NOMO-1 (cell line): ENCODE measurements around the gene RPL19.
A peak's percentile ranks its signal among the peaks of the same experiment; 100 is the strongest.

Source experiments
- DNase-seq, 2 experiments: peaks; one replicate each; lab custom pipeline; 2025; ENCODE audit not compliant: unreplicated experiment in 2 of 2; lab: John Stamatoyannopoulos, UW

Gene RPL19

DNA sequence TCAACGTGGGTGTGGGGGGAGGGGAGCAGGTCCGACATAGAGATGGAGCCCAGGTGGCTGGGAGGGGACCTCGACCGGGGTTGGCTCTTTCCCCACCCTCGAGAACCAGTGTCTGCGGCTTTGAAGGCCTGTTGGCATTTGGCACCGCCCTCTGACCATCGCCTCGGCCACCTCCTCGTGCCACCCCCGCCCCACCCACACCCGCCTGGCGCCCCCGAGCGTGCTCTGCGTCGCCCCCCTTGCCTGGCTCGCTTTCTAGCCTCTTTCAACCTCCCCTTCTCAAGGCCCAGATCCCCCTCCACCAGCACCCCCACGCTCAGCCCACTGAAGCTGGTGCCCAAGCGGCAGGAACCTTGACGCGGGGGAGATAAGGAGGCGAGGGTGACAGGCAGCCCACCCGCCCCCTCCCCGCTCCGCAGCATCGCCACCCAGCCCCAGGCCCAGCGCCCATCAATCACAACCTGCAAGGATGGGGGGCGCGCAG lies 3.2 kb upstream of the RPL19 start:
- peak; percentile 14 to 52 for DNase-seq

DNA sequence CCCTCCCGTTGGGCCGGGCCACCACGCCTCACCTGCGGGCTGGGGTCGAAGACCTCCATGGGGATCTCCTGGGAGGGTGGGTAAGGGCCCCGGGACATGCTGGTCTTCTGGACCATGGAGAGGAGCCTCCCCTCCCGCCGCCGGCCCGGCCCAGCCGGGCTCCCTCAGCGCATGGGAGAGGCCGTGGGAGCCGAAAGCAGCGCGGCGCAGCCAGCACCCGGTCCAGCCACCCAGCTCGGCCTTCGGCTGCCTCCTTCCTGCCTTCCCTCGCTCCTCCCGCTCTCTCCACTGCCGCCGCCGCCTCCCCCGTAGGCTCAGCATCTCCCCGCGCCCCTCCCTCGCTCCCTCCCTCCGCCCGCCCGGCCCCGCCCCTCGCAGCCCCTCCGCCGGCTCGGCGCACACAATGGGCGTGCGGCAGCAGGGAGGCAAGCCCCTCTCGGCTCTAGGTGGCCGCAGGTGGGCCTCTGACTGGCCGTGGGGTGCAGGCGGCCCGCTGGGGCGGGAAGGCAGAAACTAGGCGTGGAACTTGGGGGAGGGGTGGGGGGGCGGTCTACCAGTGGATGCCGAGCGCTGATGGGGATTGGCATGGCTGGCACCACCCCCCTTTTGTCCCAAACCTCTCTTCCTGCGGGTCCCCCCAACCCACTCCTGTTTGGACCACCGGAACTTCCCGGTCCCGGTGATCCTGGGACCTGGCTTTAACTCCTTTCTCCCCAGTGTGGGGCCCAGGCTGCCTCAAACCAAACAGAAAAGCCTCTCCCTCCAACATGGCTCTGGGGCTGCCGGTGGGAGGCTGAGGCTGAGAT lies 2.5 kb upstream of the RPL19 start, which contains the start of gene CACNB1:
Gene CACNB1 (minus strand): TSS at position 290 of the 806 bp plus-strand sequence. CDS start 174 bp downstream, at position 116.
- DNase-seq, result peak; percentile 57 to 71

DNA sequence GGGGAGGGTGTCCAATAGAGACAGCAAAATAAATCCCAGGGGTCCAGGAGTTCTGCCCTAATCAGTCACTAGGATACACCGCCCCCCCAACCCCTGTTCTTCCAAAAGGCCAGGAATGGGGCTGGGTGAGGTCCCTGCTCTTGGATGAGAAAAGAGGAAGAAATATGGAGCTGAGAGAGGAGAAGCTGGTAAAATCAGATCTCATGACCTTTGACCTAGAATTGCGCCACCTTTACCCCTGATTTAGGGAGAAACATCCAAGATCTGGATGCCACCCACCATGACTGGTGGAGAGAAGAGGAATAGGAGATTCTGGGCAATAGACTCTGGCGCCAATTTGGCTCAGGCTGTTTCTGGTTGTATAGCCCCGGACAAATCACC lies 1.9 kb upstream of the RPL19 start:
- DNase-seq, result no peak

- DNase-seq, result peak; percentile 94 to 96
Measured at GRCh38 chr17:39199820-39200069, 338 bp upstream of the RPL19 start.

DNA sequence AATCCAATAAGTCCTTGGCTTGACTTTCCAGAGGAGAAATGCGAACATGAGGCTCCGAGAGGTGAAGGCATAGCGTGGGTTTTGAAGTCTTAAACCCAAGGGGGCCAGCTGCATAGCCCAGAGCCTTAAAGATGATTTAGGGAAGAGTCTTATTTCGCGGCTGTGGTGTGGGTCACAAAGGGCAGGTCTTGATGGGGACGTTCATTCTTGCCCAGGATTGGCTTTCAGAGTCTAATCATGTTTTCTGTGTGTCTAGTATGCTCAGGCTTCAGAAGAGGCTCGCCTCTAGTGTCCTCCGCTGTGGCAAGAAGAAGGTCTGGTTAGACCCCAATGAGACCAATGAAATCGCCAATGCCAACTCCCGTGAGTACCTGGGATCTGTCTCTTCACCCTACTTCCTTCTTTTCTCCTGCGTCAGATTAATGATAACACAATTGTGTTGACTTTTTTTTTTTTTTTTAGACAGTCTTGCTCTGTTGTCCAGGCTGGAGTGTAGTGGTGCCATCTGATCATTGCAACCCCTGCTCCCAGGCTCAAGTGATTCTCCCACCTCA lies 951 bp downstream of the RPL19 start:
- DNase-seq, result peak; percentile 15 to 45

- no peak for DNase-seq
Measured at GRCh38 chr17:39204245-39204644, 4.2 kb downstream of the RPL19 start.

- no peak for DNase-seq
Measured at GRCh38 chr17:39205112-39205526, 5.0 kb downstream of the RPL19 start.

DNA sequence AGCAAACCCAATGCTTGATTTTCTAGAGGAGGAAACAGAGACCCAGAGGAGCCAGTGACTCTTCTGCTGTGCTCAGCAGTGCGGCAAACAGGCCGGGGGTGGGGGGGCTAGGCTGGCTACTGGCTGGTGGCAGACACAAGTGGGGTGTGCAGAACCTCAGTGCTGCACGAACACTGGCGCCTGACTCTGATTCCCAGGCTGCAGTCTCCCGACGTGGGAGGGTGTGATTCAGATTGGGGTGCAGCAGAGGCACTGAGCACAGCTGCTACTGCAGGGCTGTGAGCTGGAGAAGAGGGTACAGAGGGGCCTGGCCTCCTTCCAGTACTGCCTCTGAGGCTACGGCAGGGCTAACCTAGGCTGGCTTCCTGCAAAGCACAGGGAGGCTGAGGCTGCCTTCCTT lies 8.1 kb downstream of the RPL19 start:
- no peak for DNase-seq

DNA sequence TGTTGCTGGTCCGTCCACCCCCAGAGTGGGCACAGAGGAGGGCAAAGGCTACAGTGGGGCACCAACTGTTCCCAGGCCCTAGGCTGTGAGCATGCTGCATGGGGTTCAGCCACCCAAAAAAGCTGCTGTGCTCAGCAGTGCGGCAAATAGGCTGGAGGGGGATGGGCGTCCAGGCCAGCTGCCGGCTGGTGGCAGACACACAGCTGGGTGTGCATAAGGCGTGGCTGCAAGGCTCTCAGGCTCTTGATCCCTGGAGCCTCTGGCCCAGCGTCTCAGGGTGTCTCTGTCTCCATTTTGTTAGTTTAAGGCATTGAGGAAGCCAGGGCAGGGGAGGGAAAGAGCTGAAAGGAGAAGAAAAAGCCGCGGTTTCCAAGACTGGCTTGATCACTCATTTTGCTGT lies 8.8 kb downstream of the RPL19 start:
- DNase-seq, result peak in 1 of 2 experiments; percentile 31

DNA sequence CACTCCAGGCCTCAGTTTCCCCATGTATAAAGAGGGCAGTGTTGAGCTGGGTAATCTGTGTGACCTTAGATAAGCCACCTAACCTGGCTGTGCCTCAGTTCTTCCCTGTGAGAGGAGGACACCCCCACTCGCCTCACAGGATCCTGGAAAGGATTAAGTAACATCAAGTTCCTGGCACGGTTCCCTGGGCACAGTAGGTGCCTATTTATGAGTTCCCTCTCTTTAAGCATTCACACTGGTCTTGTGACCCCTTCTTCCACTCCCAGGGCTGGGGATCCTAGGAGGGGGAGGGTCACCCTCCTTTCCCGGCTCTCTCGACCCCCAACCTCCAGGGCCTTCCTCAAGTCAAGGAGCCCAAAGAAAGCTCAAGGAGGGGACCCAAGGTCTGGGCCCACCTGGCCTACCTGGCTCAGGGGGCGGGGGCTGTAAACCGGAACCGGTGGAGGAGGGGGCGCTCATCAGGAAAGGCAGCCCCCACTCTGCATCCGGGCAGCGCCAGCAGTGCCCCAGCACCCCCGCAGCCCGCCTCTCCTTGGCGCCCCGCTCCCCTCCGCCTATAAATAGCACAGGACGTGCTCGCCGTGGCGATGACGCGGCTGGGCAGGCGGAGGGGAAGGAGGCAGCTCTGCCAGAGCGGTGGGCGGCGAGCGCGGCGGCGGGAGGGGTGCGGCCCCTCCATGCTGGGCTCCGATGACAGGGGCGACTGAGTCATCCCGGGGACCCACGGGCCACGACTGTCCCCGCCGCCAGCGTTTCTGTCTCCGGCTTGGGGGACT lies 9.4 kb downstream of the RPL19 start:
- DNase-seq, result peak; percentile 28 to 31

GRCh38 chr17:39210093-39210434 lies 10.0 kb downstream of the RPL19 start:
- no peak for DNase-seq

GRCh38 chr17:39212195-39212810 lies 12.2 kb downstream of the RPL19 start:
- no peak for DNase-seq

GRCh38 chr17:39212841-39213480 lies 12.9 kb downstream of the RPL19 start:
- DNase-seq, result no peak

GRCh38 chr17:39213852-39214251 lies 13.8 kb downstream of the RPL19 start:
- no peak for DNase-seq

DNA sequence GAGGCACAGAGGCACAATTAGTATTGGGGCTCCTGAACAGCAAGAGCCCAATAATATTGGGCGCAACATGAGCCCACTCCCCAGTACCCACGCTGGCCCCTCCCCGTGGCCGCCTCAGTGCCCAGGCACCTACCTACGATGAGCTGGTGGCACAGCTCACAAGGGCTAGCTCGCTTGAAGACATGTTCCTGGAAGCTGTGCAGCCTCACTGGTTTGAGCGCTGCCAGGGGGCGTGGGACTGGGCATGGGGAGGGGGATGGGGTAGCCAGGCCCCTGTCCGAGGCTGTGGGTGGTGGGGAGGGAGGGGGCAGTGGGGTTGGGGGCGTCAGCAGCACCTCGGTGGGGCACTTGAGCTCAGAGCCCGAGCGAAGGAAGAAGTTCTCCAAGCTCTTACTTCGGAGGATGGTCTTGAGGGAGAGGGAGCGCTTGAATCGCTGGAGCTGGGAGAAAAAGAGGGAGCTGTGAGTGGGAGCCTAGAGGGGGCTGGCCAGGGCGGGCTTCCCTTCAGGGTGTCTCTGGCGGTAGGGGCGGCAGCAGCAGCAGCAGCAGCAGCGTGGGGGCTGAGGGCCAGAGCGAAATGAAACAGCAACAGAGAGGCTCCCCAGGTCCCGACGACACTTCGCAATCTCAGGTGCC lies 17.8 kb downstream of the RPL19 start:
- DNase-seq, result no peak

GRCh38 chr17:39218906-39219305 lies 18.8 kb downstream of the RPL19 start:
- no peak for DNase-seq

DNA sequence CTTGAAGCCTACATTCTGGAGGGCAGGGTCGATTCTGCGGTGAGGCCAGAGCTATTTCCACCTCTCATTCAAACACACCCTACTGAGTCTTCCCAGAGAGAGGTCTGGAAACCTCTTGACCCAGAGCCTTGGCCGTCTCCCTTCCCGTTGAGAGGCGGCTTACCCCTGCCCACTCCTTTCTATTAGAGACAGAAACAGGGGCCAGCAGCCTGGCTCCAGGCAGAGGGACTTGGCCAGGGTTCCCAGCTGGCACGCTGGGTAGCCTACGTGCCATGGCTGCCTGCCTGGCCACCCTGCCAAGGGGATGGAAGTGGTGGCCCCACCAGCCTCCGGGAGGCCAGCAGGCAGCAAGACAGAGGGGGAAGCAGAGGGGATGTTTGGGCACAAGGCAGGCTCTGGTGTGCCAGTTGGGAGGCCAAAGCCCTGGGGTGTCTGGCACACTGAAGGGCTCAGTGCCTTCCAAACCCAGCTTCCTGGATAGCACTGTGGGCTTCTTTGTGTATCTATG lies 19.6 kb downstream of the RPL19 start:
- no peak for DNase-seq

GRCh38 chr17:39221572-39221971 lies 21.5 kb downstream of the RPL19 start:
- no peak for DNase-seq

DNA sequence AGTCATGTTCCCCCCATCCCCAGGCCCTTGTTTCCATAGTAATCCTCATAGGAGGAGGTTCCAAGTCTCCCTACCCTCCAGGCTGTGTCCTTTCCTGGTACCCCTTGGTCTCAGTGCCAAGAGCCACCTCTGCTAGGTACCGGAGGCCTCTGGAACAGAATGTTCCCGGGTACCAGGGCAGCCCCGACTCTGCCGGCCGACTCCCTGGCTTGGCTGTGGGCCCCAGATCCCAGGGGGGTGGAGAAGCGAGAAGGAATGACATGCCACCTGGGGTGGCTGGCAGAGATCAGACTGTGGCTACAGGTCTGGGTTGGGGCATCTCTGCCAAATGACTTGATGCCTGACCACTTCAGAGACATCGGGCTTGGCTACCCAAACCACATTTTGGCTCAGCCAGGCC lies 22.1 kb downstream of the RPL19 start:
- DNase-seq, result no peak
